GM23248 (cell line): ENCODE results near the gene OR56B4.

Source experiments
- EZH2 ChIP-seq: fragments of 200-600 bp; sonication (generic); IDR thresholded peaks from 2 replicates; pipeline ENCODE4 v1.6.1; 2018; ENCODE audit warnings: antibody characterized with exemption, mild to moderate bottlenecking; ENCODE audit not compliant: insufficient read depth, poor library complexity, severe bottlenecking
- EZH2phosphoT487 ChIP-seq: fragments of 200-600 bp; sonication (generic); IDR thresholded peaks from 2 replicates; pipeline ENCODE4 v1.6.1; 2018; ENCODE audit warnings: antibody characterized with exemption, moderate library complexity, mild to moderate bottlenecking, low read depth; ENCODE audit not compliant: insufficient read depth

GRCh38 chr11:6079463-6079862 is 28.0 kb upstream of the OR56B4 start:
- no peak for TF ChIP-seq EZH2
- TF ChIP-seq EZH2phosphoT487 = no peak
